ENCODE data around the gene C20orf202.

- TF ChIP-seq CTCF (conservative IDR thresholded peaks at IDR 0.05; ENCODE audit: low read depth, low read length) (no peak), EZH2 (IDR thresholded peaks at IDR 0.05; ENCODE audit: low read length, unreplicated experiment) (no peak), EZH2phosphoT487 (IDR thresholded peaks at IDR 0.05; ENCODE audit: borderline replicate concordance, low read length) (no peak)
These were observed 47.9 kb upstream of the C20orf202 start for GRCh38 chr20:1155342-1155741.
